PFSK-1 (cell line): ENCODE data around the gene KLHL36.

Experiments
- POLR2AphosphoS5 ChIP-seq: IDR thresholded peaks from 2 replicates; pipeline ENCODE4 v1.6.1; 2012; ENCODE audit warnings: low read depth, mild to moderate bottlenecking, control low read depth, low read length, moderate library complexity
- SIN3A ChIP-seq: IDR thresholded peaks from 2 replicates; pipeline ENCODE4 v1.6.1; 2012; ENCODE audit warnings: mild to moderate bottlenecking, low read length, moderate library complexity, borderline replicate concordance; ENCODE audit not compliant: insufficient read depth
- TAF1 ChIP-seq: IDR thresholded peaks from 2 replicates; pipeline ENCODE4 v1.6.1; 2012; ENCODE audit warnings: low read length, control low read depth, borderline replicate concordance; ENCODE audit not compliant: insufficient read depth
- TF ChIP-seq, protein P1 (sequence below), 2 experiments: IDR thresholded peaks; 2 replicates each; pipeline versions ENCODE4 v1.6.1 to v1.8.0; 2011 to 2012; ENCODE audit warnings: low read depth in 2 of 2, low read length in 2 of 2, control low read depth in 1 of 2, inconsistent platforms in 1 of 2, mild to moderate bottlenecking in 1 of 2, moderate library complexity in 1 of 2; ENCODE audit not compliant: insufficient read depth in 1 of 2

DNA sequence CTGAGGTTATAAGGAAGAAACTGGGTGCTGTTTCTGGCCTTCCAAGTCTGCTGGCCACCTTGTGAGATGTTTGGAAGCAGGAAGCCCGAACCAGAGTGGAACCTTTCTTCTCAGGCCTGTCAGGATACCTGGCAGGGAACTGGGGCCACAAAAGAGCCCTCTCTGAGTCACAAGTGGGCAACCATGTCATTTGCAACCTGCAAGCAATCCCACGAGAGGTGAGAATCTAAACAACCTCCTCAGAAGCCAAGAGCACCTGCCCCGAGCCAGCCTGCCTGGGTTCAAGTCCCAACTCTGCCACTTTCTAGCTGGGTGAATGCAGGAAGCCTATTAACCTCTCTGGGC, 33.7 kb upstream of the KLHL36 start:
- TF ChIP-seq SIN3A (no peak), POLR2AphosphoS5 (no peak), TAF1 (no peak)
- TF ChIP-seq, protein P1, sequence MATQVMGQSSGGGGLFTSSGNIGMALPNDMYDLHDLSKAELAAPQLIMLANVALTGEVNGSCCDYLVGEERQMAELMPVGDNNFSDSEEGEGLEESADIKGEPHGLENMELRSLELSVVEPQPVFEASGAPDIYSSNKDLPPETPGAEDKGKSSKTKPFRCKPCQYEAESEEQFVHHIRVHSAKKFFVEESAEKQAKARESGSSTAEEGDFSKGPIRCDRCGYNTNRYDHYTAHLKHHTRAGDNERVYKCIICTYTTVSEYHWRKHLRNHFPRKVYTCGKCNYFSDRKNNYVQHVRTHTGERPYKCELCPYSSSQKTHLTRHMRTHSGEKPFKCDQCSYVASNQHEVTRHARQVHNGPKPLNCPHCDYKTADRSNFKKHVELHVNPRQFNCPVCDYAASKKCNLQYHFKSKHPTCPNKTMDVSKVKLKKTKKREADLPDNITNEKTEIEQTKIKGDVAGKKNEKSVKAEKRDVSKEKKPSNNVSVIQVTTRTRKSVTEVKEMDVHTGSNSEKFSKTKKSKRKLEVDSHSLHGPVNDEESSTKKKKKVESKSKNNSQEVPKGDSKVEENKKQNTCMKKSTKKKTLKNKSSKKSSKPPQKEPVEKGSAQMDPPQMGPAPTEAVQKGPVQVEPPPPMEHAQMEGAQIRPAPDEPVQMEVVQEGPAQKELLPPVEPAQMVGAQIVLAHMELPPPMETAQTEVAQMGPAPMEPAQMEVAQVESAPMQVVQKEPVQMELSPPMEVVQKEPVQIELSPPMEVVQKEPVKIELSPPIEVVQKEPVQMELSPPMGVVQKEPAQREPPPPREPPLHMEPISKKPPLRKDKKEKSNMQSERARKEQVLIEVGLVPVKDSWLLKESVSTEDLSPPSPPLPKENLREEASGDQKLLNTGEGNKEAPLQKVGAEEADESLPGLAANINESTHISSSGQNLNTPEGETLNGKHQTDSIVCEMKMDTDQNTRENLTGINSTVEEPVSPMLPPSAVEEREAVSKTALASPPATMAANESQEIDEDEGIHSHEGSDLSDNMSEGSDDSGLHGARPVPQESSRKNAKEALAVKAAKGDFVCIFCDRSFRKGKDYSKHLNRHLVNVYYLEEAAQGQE (IDR thresholded peaks at IDR 0.05; ENCODE audit: insufficient read depth in 1 of 2, low read depth in 2 of 2, low read length in 2 of 2) = no peak
